HG03039 (cell line): ENCODE data around the gene MSL2.
"Not testable (repeated sequence)": the region's sequence is repeated elsewhere in the genome, so short reads cannot be mapped to it uniquely, and the experiment has no call there.

ENCODE experiments used
- ATAC-seq: cut with Tn5 transposase; IDR thresholded peaks from one replicate; pipeline ENCODE4 v1.9.1; 2021; ENCODE audit warnings: mild to moderate bottlenecking, moderate library complexity; ENCODE audit not compliant: unreplicated experiment

Gene MSL2, protein sequence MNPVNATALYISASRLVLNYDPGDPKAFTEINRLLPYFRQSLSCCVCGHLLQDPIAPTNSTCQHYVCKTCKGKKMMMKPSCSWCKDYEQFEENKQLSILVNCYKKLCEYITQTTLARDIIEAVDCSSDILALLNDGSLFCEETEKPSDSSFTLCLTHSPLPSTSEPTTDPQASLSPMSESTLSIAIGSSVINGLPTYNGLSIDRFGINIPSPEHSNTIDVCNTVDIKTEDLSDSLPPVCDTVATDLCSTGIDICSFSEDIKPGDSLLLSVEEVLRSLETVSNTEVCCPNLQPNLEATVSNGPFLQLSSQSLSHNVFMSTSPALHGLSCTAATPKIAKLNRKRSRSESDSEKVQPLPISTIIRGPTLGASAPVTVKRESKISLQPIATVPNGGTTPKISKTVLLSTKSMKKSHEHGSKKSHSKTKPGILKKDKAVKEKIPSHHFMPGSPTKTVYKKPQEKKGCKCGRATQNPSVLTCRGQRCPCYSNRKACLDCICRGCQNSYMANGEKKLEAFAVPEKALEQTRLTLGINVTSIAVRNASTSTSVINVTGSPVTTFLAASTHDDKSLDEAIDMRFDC

DNA sequence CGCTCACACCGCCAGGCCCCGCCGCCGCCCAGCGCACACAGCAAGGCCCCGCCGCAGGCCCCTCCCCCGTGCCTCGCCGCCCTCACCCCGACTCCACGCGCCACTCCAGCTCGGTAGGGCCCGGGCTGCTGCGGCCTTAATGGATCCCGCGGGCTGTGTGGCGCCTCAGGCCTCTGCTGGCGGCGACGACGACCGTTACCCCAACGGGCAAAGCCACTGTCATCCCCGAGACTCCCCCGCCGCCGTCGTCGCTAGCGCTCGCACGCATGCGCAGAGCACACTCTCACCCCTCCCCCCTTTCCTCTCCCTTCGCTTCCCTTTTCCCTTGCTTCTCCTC lies at the start of gene MSL2:
Gene MSL2, minus strand, starts transcription at position 272 of the 337 bp plus-strand sequence. CDS start 1,222 bp downstream, outside the sequence.
- peak; percentile 31 for ATAC-seq

DNA sequence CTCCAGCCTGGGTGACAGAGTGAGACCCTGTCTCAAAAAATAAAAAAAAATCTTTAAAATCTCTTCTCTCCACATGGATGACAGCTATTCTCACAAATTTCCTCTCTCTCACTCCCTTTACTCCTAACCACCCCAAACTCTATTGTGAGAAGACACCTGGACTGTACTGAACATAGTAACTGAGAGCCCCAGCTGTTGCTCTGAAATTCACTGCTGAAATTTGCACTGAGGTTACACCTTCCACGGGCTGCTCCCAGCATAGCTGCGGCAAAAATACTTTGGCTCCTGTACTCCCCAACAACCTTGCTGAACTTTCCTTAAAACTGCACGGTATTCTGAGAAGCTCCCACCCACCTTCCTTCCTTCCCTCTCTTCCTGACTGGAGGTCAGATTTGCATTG lies 49.6 kb upstream of the MSL2 start:
- ATAC-seq: no peak

DNA sequence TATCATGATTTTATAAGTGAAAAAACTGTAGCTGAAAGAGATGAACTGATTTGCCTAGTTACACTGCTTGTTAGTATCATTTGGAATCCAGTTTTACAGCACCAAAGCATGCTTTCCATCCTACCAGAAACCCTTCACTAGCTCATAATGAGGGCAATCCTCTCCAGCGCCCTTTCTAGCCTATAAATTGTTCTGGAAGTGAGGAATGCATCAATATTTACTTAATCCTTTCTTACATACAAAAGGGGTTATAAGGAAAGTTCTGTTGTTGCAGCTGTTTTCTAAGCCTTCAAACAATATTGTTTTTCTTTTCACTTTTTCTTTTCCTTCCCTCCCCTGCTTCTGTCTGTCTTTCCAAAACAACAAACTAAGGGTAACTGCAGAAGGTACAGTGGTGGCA lies 43.0 kb upstream of the MSL2 start:
- ATAC-seq: no peak

DNA sequence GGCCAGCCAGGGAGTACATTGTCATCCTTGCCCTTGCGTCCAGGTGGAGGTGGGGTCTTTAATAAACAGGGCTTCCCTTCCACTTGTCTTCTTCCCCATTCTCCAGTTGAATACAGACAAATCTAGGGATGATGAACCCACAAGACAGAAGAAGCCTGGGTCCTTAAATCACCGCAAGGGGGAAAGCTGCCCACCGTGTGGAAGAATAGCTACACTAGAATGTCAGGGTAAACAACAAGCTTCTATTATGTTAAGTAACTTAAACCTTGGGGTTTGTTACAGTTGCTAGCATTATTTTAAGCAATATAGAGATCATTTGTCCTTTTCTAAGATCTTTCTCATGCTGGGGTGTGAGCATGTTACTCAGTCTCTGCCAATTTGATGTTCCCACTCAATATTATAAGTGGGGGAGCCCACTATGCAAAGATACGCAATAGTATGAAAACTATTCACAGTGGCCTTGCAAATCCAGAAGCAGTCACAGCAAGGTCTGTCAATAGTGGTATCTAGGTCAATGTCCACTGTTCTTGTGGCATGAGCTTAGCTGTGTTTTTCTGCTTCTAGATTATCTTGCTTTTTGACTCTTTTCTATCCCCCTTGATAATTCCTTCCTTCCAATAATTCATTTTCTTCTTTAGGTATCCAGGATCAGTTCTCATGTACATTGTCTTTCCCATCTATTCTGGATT lies 42.0 kb upstream of the MSL2 start:
- no peak for ATAC-seq

DNA sequence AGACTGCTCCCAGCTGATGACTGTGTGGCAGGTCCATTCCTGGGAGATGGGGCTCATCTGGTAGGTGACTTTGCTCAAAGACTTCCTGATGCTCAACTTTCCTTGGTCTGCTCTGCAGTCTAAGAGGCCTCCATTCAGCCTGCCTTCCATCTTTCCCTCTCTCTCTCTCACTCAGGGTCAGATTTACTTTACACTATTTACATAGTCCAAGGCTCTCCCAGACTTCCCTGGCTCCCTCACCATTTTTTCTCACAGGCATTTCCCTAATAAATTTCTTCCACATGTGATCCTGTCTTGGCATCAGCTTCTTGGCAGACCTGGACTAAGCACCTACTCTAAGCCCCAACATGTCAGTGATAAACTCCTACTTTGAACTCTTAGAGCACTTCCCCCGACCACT lies 41.0 kb upstream of the MSL2 start:
- no peak for ATAC-seq

DNA sequence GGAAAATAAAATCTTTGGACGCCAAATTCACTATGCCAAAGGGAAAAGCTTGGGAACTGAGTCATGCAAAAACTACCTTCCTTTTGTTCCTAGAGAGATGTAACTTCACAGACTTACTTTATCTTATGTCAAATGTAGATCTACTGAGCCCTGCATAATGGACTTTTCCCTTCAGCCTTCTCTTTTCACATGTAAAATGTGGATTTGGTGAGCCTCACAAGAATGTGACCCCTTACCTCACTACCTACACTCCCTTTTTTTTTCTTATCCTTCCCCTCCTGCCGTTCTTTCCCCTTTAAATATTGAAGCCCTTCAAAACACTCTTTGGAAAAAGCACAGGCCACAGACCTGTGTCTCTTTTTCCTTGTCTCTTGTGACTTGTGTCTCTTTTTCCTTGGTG lies 40.0 kb upstream of the MSL2 start:
- no peak for ATAC-seq

DNA sequence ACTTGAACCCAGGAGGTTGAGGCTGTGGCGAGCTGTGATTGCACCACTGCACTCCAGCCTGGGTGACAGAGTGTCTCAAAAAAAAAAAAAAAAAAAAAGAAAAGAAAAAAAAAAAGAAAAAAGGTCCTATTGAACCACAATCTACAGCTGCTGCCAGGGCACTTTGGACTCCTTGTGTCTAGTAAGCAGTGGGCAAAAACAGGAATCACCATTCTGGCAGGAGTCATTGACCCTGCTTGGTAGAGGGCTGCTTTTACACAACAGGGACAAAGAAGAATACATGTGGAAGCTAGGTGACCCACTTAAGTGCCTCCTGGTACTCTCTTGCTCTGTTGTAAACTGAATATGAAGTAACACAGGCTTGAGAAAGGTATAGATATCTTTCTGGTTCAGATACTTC lies 39.4 kb upstream of the MSL2 start:
- ATAC-seq: no peak

DNA sequence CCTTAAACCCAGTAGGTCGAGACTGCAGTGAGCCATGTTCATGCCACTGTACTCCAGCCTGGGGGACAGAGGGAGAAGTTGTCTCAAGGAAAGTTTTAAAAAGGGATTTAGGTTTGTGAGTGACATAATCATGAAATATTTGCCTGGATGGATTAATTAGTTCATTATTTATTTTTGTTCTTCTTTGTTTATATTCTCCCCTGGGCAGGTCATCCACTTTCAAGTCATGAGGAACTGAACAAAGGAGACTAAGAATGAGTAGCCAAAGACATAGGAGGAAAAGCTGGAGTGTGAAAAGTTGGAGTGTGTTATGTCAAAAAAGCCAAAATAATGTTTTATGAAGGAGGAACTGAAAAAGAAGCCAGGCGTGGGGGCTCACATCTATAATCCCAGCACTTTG lies 36.3 kb upstream of the MSL2 start:
- no peak for ATAC-seq

DNA sequence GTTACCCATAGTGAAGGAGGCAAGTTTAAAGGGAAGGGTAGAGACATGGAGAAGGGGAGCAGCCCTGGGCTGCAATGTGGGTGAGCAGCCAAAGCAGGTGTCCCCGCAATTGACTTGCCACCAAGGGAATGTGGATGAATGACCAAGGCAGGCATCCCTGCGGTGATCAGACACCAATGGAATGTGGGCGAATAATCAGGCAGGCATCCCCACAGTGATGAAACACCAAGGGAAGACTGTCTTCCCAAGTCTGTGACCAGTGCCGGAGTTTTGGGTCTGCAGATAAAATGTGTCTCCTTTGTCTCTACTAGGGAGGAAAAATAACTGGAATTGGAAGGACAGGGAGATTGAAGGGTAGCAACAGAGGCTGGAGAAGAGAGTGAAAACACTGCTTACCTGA lies 26.6 kb upstream of the MSL2 start:
- ATAC-seq: not testable (repeated sequence)

DNA sequence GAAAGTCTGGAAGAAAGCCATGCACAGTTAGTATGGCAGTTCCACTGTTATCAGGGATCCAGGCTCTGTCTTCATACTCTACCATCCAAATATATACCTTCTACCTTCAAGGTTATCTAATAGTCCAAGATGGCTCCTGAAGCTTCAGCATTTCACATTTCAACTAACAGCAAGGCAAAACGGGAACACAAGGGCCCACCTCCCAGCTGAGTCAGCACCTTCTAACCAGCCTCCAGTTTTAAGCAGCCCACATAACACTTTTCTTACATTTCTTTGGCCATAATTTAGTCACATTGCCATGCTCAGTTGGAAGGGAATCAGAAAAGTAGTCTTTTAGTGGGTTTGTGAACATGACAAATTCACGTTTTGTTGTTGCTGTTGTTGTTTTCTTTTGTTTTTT lies 15.4 kb upstream of the MSL2 start:
- ATAC-seq: no peak

DNA sequence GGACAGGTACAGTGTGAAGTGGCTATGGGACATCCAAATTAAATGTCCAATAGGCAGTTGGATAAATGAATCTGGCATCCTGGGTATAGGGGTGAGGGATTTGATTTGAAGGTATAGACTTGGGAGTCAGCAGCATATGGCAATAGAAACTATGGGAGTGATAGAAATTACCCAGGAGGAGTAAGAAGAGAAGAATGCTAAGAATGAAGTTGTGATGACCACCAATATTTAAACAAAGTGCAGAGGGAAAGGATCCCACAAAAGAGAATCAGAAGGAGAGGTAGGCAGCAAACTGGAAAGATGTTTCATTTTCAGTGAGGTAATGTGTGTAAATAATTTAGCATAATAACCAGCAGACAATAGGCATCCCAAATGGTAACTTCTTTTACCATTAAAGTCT lies 13.8 kb upstream of the MSL2 start:
- ATAC-seq: no peak

DNA sequence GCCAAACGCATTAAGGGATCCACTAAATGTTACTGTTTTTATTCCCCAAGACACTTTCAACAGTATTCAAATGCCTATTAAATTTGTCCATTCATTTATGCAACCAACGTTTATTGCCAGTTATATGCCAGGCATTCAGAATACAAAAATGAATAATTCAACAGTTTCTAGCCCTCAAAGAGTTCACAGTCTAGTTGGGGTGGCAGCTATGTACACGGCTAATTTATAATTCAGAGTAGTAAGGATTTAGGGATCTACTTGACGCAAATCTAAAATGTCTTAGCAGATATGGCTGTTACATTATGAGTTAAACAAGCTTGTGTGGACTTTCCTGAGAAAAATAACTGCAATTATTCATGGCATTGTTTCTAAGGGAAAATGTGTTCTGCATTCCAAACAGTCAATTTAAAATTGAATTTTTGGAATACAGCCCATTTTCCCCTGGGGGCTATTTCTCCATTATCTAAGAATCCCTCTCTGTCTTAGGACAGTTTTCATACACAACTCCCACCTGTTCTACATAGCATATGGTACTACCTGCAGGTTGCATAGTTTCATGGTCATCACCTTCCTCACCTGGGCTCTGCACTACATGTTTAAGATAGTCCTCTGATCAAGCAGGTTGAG lies 11.5 kb upstream of the MSL2 start:
- no peak for ATAC-seq

DNA sequence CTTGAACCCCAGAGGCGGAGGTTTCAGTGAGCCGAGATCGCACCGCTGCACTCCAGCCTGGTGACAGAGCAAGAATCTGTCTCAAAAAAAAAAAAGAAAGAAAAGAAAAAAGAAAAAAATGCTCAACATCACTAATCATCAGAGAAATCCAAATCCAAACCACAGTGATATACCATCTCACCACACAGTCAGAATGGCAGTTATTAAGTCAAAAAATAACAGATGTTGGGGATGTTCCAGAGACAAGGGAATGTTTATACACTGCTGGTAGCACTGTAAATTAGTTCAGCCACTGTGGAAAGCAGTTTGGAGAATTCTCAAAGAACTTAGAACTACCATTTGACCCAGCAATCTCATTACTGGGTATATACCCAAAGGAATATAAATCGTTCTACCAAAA lies 3.1 kb upstream of the MSL2 start:
- ATAC-seq: not testable (repeated sequence)

DNA sequence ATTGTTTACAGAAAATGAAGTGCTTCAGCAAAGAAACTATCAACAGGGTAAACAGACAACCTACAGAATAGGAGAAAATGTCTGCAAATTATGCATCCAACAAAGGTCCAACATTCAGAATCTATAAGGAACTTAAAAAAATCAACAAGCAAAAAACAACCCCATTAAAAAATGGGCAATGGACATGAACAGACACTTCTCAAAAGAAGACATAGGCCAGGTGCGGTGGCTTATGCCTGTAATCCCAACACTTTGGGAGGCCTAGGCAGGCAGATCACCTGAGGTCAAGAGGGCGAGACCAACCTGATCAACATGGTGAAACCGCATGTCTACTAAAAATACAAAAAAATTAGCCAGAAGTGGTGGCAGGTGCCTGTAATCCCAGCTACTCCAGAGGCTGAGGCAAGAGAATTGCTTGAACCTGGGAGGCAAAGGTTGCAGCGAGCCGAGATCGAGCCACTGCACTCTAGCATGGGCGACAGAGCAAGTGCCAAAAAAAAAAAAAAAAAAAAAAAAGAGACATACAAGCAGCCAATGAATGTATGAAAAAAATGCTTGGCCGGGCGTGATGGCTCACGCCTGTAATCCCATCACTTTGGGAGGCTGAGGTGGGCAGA lies 2.4 kb upstream of the MSL2 start:
- ATAC-seq: not testable (repeated sequence)

DNA sequence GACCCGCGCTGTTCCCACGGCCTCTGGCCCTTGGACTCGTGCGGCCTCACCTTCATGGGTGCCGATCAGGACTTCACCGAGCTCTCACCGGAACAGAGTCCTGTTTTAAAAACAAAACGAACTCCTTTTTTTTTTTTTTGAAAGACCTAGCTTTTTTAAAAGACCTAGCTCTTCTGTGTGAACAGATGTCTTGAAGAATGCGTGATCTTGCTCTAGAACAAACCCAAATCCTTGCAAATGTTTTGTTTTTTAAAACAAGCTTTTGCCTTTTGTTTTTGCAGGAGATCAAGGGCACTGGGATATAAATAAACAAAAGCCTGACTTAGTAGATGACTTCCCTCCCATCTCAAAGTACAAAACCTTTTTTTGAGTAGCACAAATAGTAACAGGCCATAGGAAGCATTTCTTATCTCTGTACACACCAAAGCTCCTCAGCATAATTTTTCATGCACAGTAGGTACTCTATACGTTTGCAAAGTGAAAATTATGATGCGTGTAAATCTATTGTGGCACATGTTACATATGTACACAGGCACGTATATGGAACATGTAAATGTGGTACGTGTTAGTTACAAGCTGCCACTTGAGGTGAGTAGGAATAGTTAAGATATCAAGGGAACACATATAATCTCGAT lies 1.1 kb upstream of the MSL2 start:
- ATAC-seq: no peak

DNA sequence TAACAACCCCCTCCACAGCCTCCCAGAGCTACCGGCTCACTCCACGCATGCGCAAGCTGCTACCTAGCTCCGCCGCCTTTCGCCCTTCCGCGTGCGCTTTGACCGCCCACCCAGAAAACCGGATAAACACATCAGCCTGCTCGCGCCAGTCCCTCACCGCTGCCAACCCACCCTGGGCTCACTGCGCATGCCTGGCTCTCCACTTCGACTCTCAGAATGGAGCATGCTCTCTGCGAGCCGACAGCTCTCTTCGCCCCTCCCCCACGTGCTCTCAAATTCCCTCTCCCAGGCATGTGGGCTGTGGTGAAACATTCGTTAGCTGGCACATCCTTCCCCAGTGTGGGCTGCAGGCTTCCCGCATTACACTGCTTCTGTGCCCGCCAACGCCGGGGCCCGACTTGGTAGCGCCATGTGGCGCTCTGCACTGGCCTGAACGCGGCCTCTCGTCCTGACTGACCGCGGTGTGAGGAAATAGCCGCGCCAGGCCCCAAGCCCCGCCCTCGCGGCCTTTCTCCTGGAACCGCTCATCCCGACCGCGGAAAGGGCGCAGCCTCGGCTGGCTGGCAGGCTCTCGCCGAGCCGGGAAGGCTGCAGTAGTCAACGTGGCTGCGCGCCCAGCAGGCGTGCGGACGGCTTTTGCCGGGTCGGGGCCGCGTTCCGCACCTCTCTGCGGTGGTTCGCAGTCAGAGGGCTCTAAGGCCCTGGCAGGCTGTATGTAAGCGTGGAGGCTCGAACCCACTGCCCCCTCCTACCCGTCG lies 445 bp upstream of the MSL2 start:
- ATAC-seq: peak; percentile 68

DNA sequence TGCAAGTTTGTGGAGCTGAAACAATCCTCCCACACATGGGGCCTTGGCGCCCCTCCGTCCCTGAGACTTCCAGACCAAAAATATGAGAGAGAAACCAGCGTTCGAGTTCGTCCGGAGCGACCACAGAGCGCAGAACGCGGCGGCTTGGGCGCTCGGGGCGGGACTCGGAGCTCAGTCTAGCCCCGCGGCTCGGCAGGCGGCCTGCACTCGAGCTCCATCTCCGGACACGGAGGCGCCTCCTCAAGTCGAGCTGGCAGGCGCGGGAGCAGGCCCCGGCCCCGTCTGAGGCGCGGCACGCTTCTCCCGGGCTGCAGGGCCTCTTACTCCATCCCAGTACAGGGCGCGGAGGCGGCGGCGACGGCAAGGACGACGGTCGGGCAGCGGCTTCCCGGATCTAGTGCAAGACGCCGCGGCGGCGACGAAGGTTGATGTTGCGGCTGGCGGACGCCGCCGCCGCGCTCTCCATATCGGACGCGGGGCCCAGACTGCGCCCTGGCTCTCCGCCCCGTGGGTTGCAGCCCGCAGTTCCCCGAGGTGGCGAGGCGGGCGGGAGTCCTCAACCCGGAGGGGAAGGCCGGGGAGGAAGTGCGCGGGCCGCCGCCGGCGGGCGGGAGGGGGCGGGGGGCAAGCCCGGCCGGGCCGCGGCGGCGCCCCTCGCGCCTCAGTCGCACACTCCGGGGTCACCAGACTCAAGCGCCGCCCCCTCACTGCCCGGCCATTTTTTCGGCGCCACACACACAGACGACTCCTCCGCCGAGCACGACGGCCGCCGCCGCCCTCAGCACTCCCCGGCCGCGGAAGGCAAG lies 674 bp downstream of the MSL2 start:
- ATAC-seq: peak; percentile 23

DNA sequence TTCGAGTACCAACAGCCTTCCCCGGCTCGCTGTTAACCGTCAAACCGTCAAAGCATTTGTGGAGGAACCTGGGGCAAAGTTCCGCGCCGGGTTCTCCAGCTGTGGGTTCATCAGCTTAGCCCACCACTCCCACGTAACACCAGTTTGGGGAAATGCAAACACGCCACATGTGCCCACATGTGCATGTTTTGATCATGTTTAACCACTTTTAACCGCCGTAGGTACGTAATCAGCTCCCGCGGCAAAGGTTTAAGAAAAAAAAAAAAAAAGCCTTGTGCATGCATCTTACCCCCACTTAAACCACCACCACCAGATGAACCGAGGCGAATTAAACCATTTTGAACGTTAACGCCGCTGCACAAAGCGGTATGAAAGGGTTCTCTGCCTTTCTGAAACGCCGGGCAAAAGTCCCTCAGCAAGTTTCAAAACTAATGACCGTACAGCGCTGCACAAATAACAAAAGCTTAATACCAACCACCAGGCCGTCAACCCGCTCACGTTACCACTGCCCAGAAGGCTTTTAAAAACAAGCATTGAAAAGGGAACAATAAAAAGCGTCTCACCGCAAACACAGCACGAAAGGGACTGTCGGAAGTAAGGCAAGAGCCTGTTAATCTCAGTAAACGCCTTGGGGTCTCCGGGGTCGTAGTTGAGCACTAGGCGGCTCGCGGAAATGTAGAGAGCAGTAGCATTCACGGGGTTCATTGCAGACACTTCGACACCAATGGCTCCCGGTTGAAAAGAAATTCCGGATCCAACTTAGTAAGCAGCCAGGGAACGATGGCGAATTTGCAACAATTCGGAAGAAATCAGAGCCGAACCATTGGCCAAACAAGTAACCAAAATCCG lies 1.5 kb downstream of the MSL2 start:
- no peak for ATAC-seq
